Panc1 (cell line): Measurements from ENCODE around the gene USP31. TPM values are rescaled to one million over a fixed set of nuclear protein-coding genes. Genes with fewer than 3 reads are reported as not detected.

Source experiments
- ATAC-seq: fragments of 200-7000 bp; cut with Tn5 transposase; 2 replicates; pipeline ENCODE4 v1.9.1; 2020; ENCODE audit warnings: mild to moderate bottlenecking, moderate library complexity
- BruUV-seq: library from RNA; stranded (reverse); fragments of 400-500 nt; replicated peaks from 2 replicates; lab custom pipeline; 2021; lab: Mats Ljungman, UMichigan
- CTCF ChIA-PET: fragments of 300-600 bp; sonication (Branson Sonifier 250); formaldehyde crosslinking; loops from one replicate; lab custom pipeline; 2022; ENCODE audit warnings: antibody characterized with exemption; lab: Charles Lee
- POLR2A ChIA-PET: fragments of 300-600 bp; sonication (Branson Sonifier 250); formaldehyde crosslinking; loops from one replicate; lab custom pipeline; 2022; ENCODE audit warnings: antibody characterized with exemption; lab: Charles Lee
- DNase-seq: peaks from one replicate; pipeline ENCODE4 v3.0.0-alpha.2; 2010; ENCODE audit warnings: low read depth, low spot score
- H3K27ac ChIP-seq: 2 replicates; pipeline ENCODE4 v1.5.1; 2011; ENCODE audit warnings: mild to moderate bottlenecking, low read length, inconsistent platforms
- H3K27me3 ChIP-seq: fragments of 200-500 bp; sonication (Bioruptor generic); 2 replicates; pipeline ENCODE4 v1.6.0; 2014; ENCODE audit warnings: low read length, inconsistent platforms; ENCODE audit not compliant: control insufficient read depth, insufficient read depth
- H3K36me3 ChIP-seq: fragments of 200-500 bp; sonication (Bioruptor generic); 2 replicates; pipeline ENCODE4 v1.5.1; 2014; ENCODE audit warnings: inconsistent platforms, mild to moderate bottlenecking, low read length, moderate library complexity; ENCODE audit not compliant: control insufficient read depth, insufficient read depth
- H3K4me1 ChIP-seq: 2 replicates; pipeline ENCODE4 v1.5.1; 2011; ENCODE audit warnings: inconsistent platforms, mild to moderate bottlenecking, low read length, moderate library complexity; ENCODE audit not compliant: control insufficient read depth, insufficient read depth
- H3K4me3 ChIP-seq, 2 experiments: 2 replicates each; pipeline ENCODE4 v1.5.1; 2011 to 2012; ENCODE audit warnings: low read depth in 2 of 2, low read length in 2 of 2, mild to moderate bottlenecking in 2 of 2, inconsistent platforms in 1 of 2, moderate library complexity in 1 of 2
- H3K9me3 ChIP-seq: fragments of 200-500 bp; sonication (Bioruptor generic); 2 replicates; pipeline ENCODE4 v1.5.1; 2014; ENCODE audit warnings: low read depth, mild to moderate bottlenecking, inconsistent platforms, low read length, moderate library complexity; ENCODE audit not compliant: control insufficient read depth, insufficient read depth
- CTCF ChIP-seq: fragments of 450-650 bp; IDR thresholded peaks from 2 replicates; pipeline ENCODE4 v1.5.1; 2017; ENCODE audit warnings: mild to moderate bottlenecking
- POLR2AphosphoS5 ChIP-seq: IDR thresholded peaks from 2 replicates; pipeline ENCODE4 v1.6.1; 2012; ENCODE audit warnings: mild to moderate bottlenecking, low read depth, low read length, moderate library complexity
- REST ChIP-seq, 2 experiments: IDR thresholded peaks; 2 replicates each; pipeline ENCODE4 v1.6.1; 2011 to 2012; ENCODE audit warnings: low read depth in 2 of 2, control low read depth in 1 of 2, low read length in 1 of 2, mild to moderate bottlenecking in 1 of 2, moderate library complexity in 1 of 2; ENCODE audit not compliant: insufficient read depth in 1 of 2
- SIN3A ChIP-seq: IDR thresholded peaks from 2 replicates; pipeline ENCODE4 v1.6.1; 2012; ENCODE audit warnings: low read depth, mild to moderate bottlenecking, low read length, moderate library complexity, borderline replicate concordance; ENCODE audit not compliant: insufficient read depth
- TCF7L2 ChIP-seq: IDR thresholded peaks from 2 replicates; pipeline ENCODE4 v1.6.1; 2011; ENCODE audit warnings: mild to moderate bottlenecking, low read depth, low read length, inconsistent platforms
- in situ Hi-C: cut with HindIII; loops from 2 replicates; pipeline ENCODE4 v1.10.0; 2016; ENCODE audit warnings: low sequenced_read_pairs, low pct_unique_long_range_greater_than_20kb
- intact Hi-C: fragments of 100-400 bp; cut with micrococcal nuclease; formaldehyde crosslinking; loops from one replicate; pipeline ENCODE4 v1.10.0; 2022; ENCODE audit not compliant: unreplicated experiment
- total RNA-seq: library from RNA; stranded (reverse); gene quantifications from one replicate; pipeline ENCODE4 v1.2.1, GENCODE V29; 2021; ENCODE audit not compliant: unreplicated experiment

Gene USP31
- total RNA-seq, 1 experiment from 2014 or later: 27.2 TPM

- H3K4me1 ChIP-seq: peaks cover 8% of the 10 kb centered on the region
- no peak for ATAC-seq
- BruUV-seq: no TSS peak
- intact Hi-C loops: loop anchor here (10.0 kb wide), 1 partner anchor 89 kb away; no protein-coding TSS in a partner anchor
- POLR2A ChIA-PET: no interaction called here
- no peak for TF ChIP-seq TCF7L2
- TF ChIP-seq POLR2AphosphoS5: no peak
- no peak for TF ChIP-seq CTCF
- TF ChIP-seq REST (IDR thresholded peaks at IDR 0.05; ENCODE audit: insufficient read depth in 1 of 2, low read depth in 2 of 2, low read length in 1 of 2): no peak
- no peak for TF ChIP-seq SIN3A
- CTCF ChIA-PET: no interaction called here
- H3K36me3 ChIP-seq: no peaks in the 10 kb centered on the region
- H3K27ac ChIP-seq: no peak overlapping the region
- in situ Hi-C loops: no loop called here
- H3K27me3 ChIP-seq: peaks cover 11% of the 10 kb centered on the region; the same call in 1 of the 2 replicates
- DNase-seq: no peak
- H3K9me3 ChIP-seq: no peaks in the 10 kb centered on the region
- no peak overlapping the region for H3K4me3 ChIP-seq
These were observed 36.4 kb upstream of the USP31 start for GRCh38 chr16:23185656-23186055.

GRCh38 chr16:23183543-23183862 is 34.3 kb upstream of the USP31 start:
- Histone ChIP-seq H3K4me1 (peaks cover 8% of the 10 kb centered on the region), H3K9me3 (no peaks in the 10 kb centered on the region), H3K36me3 (no peaks in the 10 kb centered on the region), H3K27ac (peak overlapping the region; percentile 11; the same call in 1 of the 2 replicates), H3K4me3 (peak overlapping the region; percentile 42 to 49), H3K27me3 (peaks cover 11% of the 10 kb centered on the region; the same call in 1 of the 2 replicates)
- ATAC-seq: no peak
- TF ChIP-seq REST (IDR thresholded peaks at IDR 0.05; ENCODE audit: insufficient read depth in 1 of 2, low read depth in 2 of 2, low read length in 1 of 2) (no peak), TCF7L2 (no peak), CTCF (no peak)
- BruUV-seq: no TSS peak
- in situ Hi-C loops (no loop called here), intact Hi-C loops (loop anchor here (10.0 kb wide), 1 partner anchor 91 kb away; no protein-coding TSS in a partner anchor)
- POLR2A ChIA-PET: no interaction called here
- no peak for DNase-seq
- CTCF ChIA-PET: interaction anchor here (1.0 kb wide), 1 partner anchor 251 kb away, joined by 4 read pairs; no protein-coding TSS in a partner anchor
